HEK293 (cell line): ENCODE data around the gene DUSP16.
A peak's percentile ranks its signal among the peaks of the same experiment; 100 is the strongest.

Experiments used
- ATF2 ChIP-seq: fragments of 450-650 bp; formaldehyde crosslinking; IDR thresholded peaks from 2 replicates; pipeline ENCODE4 v1.5.1; 2016; ENCODE audit warnings: missing biosample characterization, missing genetic modification characterization, low read depth
- CTCF ChIP-seq: fragments of 450-650 bp; formaldehyde crosslinking; IDR thresholded peaks from 2 replicates; pipeline ENCODE4 v1.5.1; 2016; ENCODE audit warnings: missing biosample characterization, missing genetic modification characterization
- MZF1 ChIP-seq: fragments of 450-650 bp; formaldehyde crosslinking; IDR thresholded peaks from 2 replicates; pipeline ENCODE4 v1.5.1; 2017; ENCODE audit warnings: missing biosample characterization, missing genetic modification characterization, borderline replicate concordance
- PBX3 ChIP-seq: sonication (generic); formaldehyde crosslinking; IDR thresholded peaks from 2 replicates; pipeline ENCODE4 v1.8.1; 2022; ENCODE audit warnings: mild to moderate bottlenecking, moderate library complexity, missing genetic modification reagents
- TCF7L2 ChIP-seq: IDR thresholded peaks from 2 replicates; pipeline ENCODE4 v1.6.1; 2011; ENCODE audit warnings: low read depth, mild to moderate bottlenecking, inconsistent platforms, low read length, moderate library complexity, borderline replicate concordance
- ZBTB17 ChIP-seq: fragments of 450-650 bp; formaldehyde crosslinking; IDR thresholded peaks from 2 replicates; pipeline ENCODE4 v1.5.1; 2016; ENCODE audit warnings: missing biosample characterization, missing genetic modification characterization
- ZFP3 ChIP-seq: fragments of 450-650 bp; formaldehyde crosslinking; IDR thresholded peaks from 2 replicates; pipeline ENCODE4 v1.5.1; 2016; ENCODE audit warnings: low read depth, missing biosample characterization, missing genetic modification characterization
- ZIC2 ChIP-seq: fragments of 450-650 bp; formaldehyde crosslinking; IDR thresholded peaks from 2 replicates; pipeline ENCODE4 v1.5.1; 2016; ENCODE audit warnings: missing biosample characterization, missing genetic modification characterization
- ZNF274 ChIP-seq, 2 experiments: fragments of 200-500 bp in 1 of 2; fragments of 450-650 bp in 1 of 2; sonication (Bioruptor generic) in 1 of 2; formaldehyde crosslinking in 1 of 2; IDR thresholded peaks; 2 replicates each; pipeline versions ENCODE4 v1.5.1 to v1.6.1; 2014 to 2016; ENCODE audit warnings: borderline replicate concordance in 1 of 2, inconsistent platforms in 1 of 2, low read length in 1 of 2, missing biosample characterization in 1 of 2, missing genetic modification characterization in 1 of 2
- ZNF280D ChIP-seq: fragments of 450-650 bp; formaldehyde crosslinking; IDR thresholded peaks from 2 replicates; pipeline ENCODE4 v1.5.1; 2016; ENCODE audit warnings: missing biosample characterization, missing genetic modification characterization
- ZNF311 ChIP-seq: fragments of 450-650 bp; formaldehyde crosslinking; IDR thresholded peaks from 2 replicates; pipeline ENCODE4 v1.5.1; 2017; ENCODE audit warnings: missing biosample characterization, missing genetic modification characterization, borderline replicate concordance
- ZNF645 ChIP-seq: fragments of 450-650 bp; formaldehyde crosslinking; IDR thresholded peaks from 2 replicates; pipeline ENCODE4; 2016; ENCODE audit warnings: missing biosample characterization, missing genetic modification characterization

GRCh38 chr12:12561371-12562015 is 1.2 kb downstream of the DUSP16 start:
- TF ChIP-seq PBX3 (CRISPR knock-in tag) (no peak), ZFP3 (tag by site-specific recombination) (no peak), CTCF (tag by site-specific recombination) (no peak), ZNF274 (IDR thresholded peaks at IDR 0.05; ENCODE audit: low read length) (no peak), ZNF274 (tag by site-specific recombination; IDR thresholded peaks at IDR 0.05; ENCODE audit: borderline replicate concordance) (no peak), TCF7L2 (no peak), ZNF311 (tag by site-specific recombination) (no peak), ATF2 (tag by site-specific recombination) (no peak), ZNF645 (tag by site-specific recombination) (no peak), ZIC2 (tag by site-specific recombination) (peak; percentile 28; the same call in 1 of the 2 replicates), MZF1 (tag by site-specific recombination) (no peak), ZBTB17 (tag by site-specific recombination) (no peak), ZNF280D (tag by site-specific recombination) (no peak)
